Endothelial cell of umbilical vein (primary cell): Measurements from ENCODE around the gene KIZ. TPM values are rescaled to one million over a fixed set of nuclear protein-coding genes. Genes with fewer than 3 reads are reported as not detected.

Experiments
- BruUV-seq: library from RNA; stranded (reverse); fragments of 400-500 nt; replicated peaks from 2 replicates; lab custom pipeline; 2021; lab: Mats Ljungman, UMichigan
- CTCF ChIA-PET: fragments of 300-600, 350-600 bp; sonication (Branson Sonifier 250); formaldehyde crosslinking; loops from one replicate; lab custom pipeline; 2021; ENCODE audit warnings: antibody characterized with exemption, inconsistent platforms; lab: Charles Lee
- POLR2A ChIA-PET: fragments of 300-600, 350-600 bp; sonication (Branson Sonifier 250); formaldehyde crosslinking; loops from one replicate; lab custom pipeline; 2021; ENCODE audit warnings: antibody characterized with exemption, inconsistent platforms; lab: Charles Lee
- DNase-seq: peaks from one replicate; pipeline ENCODE4 v3.0.0-alpha.2; 2011; ENCODE audit warnings: low read depth, low spot score
- FAIRE-seq: peaks from 2 replicates; lab custom pipeline; 2011; peaks lifted over from hg19 to GRCh38; lab: Jason Lieb, UNC
- H2AFZ ChIP-seq: 2 replicates; pipeline ENCODE4 v1.6.0; 2012; ENCODE audit warnings: low read depth, low read length, control low read depth, inconsistent platforms
- H3K27ac ChIP-seq: 2 replicates; pipeline ENCODE4 v1.5.1; 2011; ENCODE audit warnings: low read depth, mild to moderate bottlenecking, control low read depth, low read length, moderate library complexity; ENCODE audit not compliant: insufficient read depth
- H3K27me3 ChIP-seq, 2 experiments: 2 replicates each; pipeline versions ENCODE4 v1.6.0 to v1.6.1; 2011; ENCODE audit warnings: low read length in 2 of 2, mixed read lengths in 1 of 2; ENCODE audit not compliant: control insufficient read depth in 2 of 2, insufficient read depth in 2 of 2
- H3K36me3 ChIP-seq, 2 experiments: 2 replicates in 1 of 2; 3 replicates in 1 of 2; pipeline ENCODE4 v1.5.1; 2011; ENCODE audit warnings: low read length in 2 of 2, mild to moderate bottlenecking in 1 of 2, moderate library complexity in 1 of 2; ENCODE audit not compliant: control insufficient read depth in 2 of 2, insufficient read depth in 2 of 2; ENCODE audit errors: extremely low read depth in 1 of 2
- H3K4me1 ChIP-seq: 3 replicates; pipeline ENCODE4 v1.5.1; 2011; ENCODE audit warnings: mild to moderate bottlenecking, low read length; ENCODE audit not compliant: control insufficient read depth, insufficient read depth; ENCODE audit errors: extremely low read depth
- H3K4me2 ChIP-seq: 2 replicates; pipeline ENCODE4 v1.6.1; 2011; ENCODE audit warnings: low read length, control low read depth, mixed read lengths; ENCODE audit not compliant: insufficient read depth
- H3K4me3 ChIP-seq, 3 experiments: fragments of 200-600 bp in 1 of 3; sonication (generic), shearing (Covaris generic) in 1 of 3; replicated peaks in 1 of 3; 2 replicates each; pipeline ENCODE4 v1.5.1; 2011 to 2016; ENCODE audit warnings: control low read depth in 3 of 3, low read length in 3 of 3, mild to moderate bottlenecking in 2 of 3, inconsistent platforms in 1 of 3, low read depth in 1 of 3, moderate library complexity in 1 of 3; ENCODE audit not compliant: insufficient read depth in 1 of 3
- H3K79me2 ChIP-seq: 2 replicates; pipeline ENCODE4 v1.6.0; 2012; ENCODE audit warnings: low read length, inconsistent platforms; ENCODE audit not compliant: control insufficient read depth, insufficient read depth
- H3K9ac ChIP-seq: replicated peaks from 2 replicates; pipeline ENCODE3; 2011; ENCODE audit warnings: low read length, control low read depth; ENCODE audit not compliant: insufficient read depth; ENCODE audit errors: extremely low read depth
- H3K9me1 ChIP-seq: replicated peaks from 3 replicates; pipeline ENCODE4 v1.6.0; 2011; ENCODE audit warnings: mild to moderate bottlenecking, low read length; ENCODE audit not compliant: control insufficient read depth, insufficient read depth; ENCODE audit errors: extremely low read depth
- H3K9me3 ChIP-seq: replicated peaks from 2 replicates; pipeline ENCODE4 v1.5.1; 2012; ENCODE audit warnings: low read length, inconsistent platforms; ENCODE audit not compliant: control insufficient read depth, insufficient read depth
- H4K20me1 ChIP-seq: replicated peaks from 2 replicates; pipeline ENCODE3; 2011; ENCODE audit warnings: mild to moderate bottlenecking, low read length; ENCODE audit not compliant: control insufficient read depth, insufficient read depth; ENCODE audit errors: extremely low read depth
- CTCF ChIP-seq, 2 donors: IDR thresholded peaks; 1 replicate in 1 of 2; 2 replicates in 1 of 2; pipeline ENCODE4 v1.5.1; 2011; ENCODE audit warnings: low read length in 2 of 2, mild to moderate bottlenecking in 2 of 2, moderate library complexity in 2 of 2, control low read depth in 1 of 2, inconsistent platforms in 1 of 2, low read depth in 1 of 2; ENCODE audit not compliant: insufficient read depth in 1 of 2; ENCODE audit errors: extremely low read depth in 1 of 2
- EZH2 ChIP-seq: IDR thresholded peaks from 2 replicates; pipeline ENCODE4 v1.6.1; 2012; ENCODE audit warnings: borderline replicate concordance, low read depth, mild to moderate bottlenecking, moderate library complexity, low read length, inconsistent platforms; ENCODE audit not compliant: severe bottlenecking
- FOS ChIP-seq: IDR thresholded peaks from 2 replicates; pipeline ENCODE4 v1.6.1; 2011; ENCODE audit warnings: mild to moderate bottlenecking, low read length, moderate library complexity, borderline replicate concordance; ENCODE audit not compliant: insufficient read depth
- GATA2 ChIP-seq: IDR thresholded peaks from 2 replicates; pipeline ENCODE4 v1.7.0; 2011; ENCODE audit warnings: low read depth, mild to moderate bottlenecking, moderate library complexity, mixed read lengths, low read length; ENCODE audit not compliant: insufficient read length, insufficient read depth
- JUN ChIP-seq: IDR thresholded peaks from 2 replicates; pipeline ENCODE4 v1.6.1; 2011; ENCODE audit warnings: borderline replicate concordance, low read depth; ENCODE audit not compliant: insufficient read length, insufficient read depth
- MAX ChIP-seq: IDR thresholded peaks from 2 replicates; pipeline ENCODE4 v1.6.1; 2011; ENCODE audit not compliant: insufficient read depth, insufficient read length
- MYC ChIP-seq: IDR thresholded peaks from one replicate; pipeline ENCODE4 v1.6.1; 2011; ENCODE audit warnings: mild to moderate bottlenecking, low read depth, low read length
- POLR2A ChIP-seq: IDR thresholded peaks from 2 replicates; pipeline ENCODE4 v1.6.1; 2012; ENCODE audit warnings: low read depth, mild to moderate bottlenecking, control low read depth, low read length
- POLR2AphosphoS5 ChIP-seq: IDR thresholded peaks from 2 replicates; pipeline ENCODE4 v1.6.1; 2012; ENCODE audit warnings: low read depth, mild to moderate bottlenecking, control low read depth, low read length, moderate library complexity; ENCODE audit not compliant: insufficient read depth
- dilution Hi-C: fragments of 300-500 bp; cut with MboI; formaldehyde crosslinking; loops from one replicate; pipeline ENCODE4 v1.15.0; 2019; ENCODE audit warnings: low sequenced_read_pairs; ENCODE audit not compliant: extremely low pct_ligation_motif_present
- intact Hi-C: fragments of 100-400 bp; cut with micrococcal nuclease; formaldehyde crosslinking; loops from one replicate; pipeline ENCODE4 v1.10.0; 2022
- polyA plus RNA-seq, 4 experiments: library from polyadenylated mRNA; depleted of rRNA in 3 of 4; stranded (reverse) in 3 of 4; unstranded in 1 of 4; fragments of >200 nt; gene quantifications; 2 replicates each; pipeline versions ENCODE4 v1.2.1 to v1.2.3, GENCODE V29; 2011 to 2012; ENCODE audit warnings: missing spikeins in 1 of 4
- total RNA-seq: library from RNA; stranded (reverse); gene quantifications from 2 replicates; pipeline ENCODE4 v1.2.3, GENCODE V29; 2021

The KIZ gene
- total and polyA plus RNA-seq, 2 donors (not counting 3 experiments of a cell fraction or from before 2014, with no cell fraction given), result 3.9 to 7.3 TPM

- no peak overlapping the region for H2AFZ ChIP-seq
- CTCF ChIA-PET, result no interaction called here
- H3K9ac ChIP-seq, result no peak overlapping the region
- H3K9me3 ChIP-seq, result no peaks in the 10 kb centered on the region
- H3K79me2 ChIP-seq, result no peaks in the 10 kb centered on the region
- no peaks in the 10 kb centered on the region for H3K4me1 ChIP-seq
- H3K4me3 ChIP-seq, result no peak overlapping the region
- no peaks in the 10 kb centered on the region for H3K9me1 ChIP-seq
- H3K36me3 ChIP-seq, result no peaks in the 10 kb centered on the region
- no TSS peak for BruUV-seq
- no peaks in the 10 kb centered on the region for H3K27me3 ChIP-seq
- no peaks in the 10 kb centered on the region for H4K20me1 ChIP-seq
- dilution Hi-C loops, result no loop called here
- intact Hi-C loops, result no loop called here
- FAIRE-seq (no peak), DNase-seq (no peak)
- POLR2A ChIA-PET, result no interaction called here
- no peak for TF ChIP-seq EZH2
- TF ChIP-seq POLR2A, result no peak
- no peak for TF ChIP-seq GATA2
- no peak for TF ChIP-seq JUN
- no peak for TF ChIP-seq FOS
- no peak for TF ChIP-seq CTCF (IDR thresholded peaks at IDR 0.05; ENCODE audit: extremely low read depth in 1 of 2, insufficient read depth in 1 of 2, low read depth in 1 of 2, low read length in 2 of 2)
- TF ChIP-seq MAX, result no peak
- TF ChIP-seq POLR2AphosphoS5, result no peak
- TF ChIP-seq MYC, result no peak
- no peak overlapping the region for H3K27ac ChIP-seq
- no peak overlapping the region for H3K4me2 ChIP-seq
These were observed 58.9 kb downstream of the KIZ start for GRCh38 chr20:21184819-21185218.
